Ishikawa (cell line): Measurements from ENCODE around the gene BIRC6.

ENCODE experiments used
- CEBPB ChIP-seq: IDR thresholded peaks from 2 replicates; pipeline ENCODE4 v1.6.1; 2012
- EP300 ChIP-seq: IDR thresholded peaks from 2 replicates; pipeline ENCODE4 v1.6.1; 2012; ENCODE audit warnings: borderline replicate concordance
- TF ChIP-seq, protein P1 (sequence below): IDR thresholded peaks from 2 replicates; pipeline ENCODE4 v1.6.1; 2012; ENCODE audit warnings: low read depth, mild to moderate bottlenecking
- TF ChIP-seq, protein P2 (sequence below): IDR thresholded peaks from 2 replicates; pipeline ENCODE4 v1.6.1; 2012

DNA sequence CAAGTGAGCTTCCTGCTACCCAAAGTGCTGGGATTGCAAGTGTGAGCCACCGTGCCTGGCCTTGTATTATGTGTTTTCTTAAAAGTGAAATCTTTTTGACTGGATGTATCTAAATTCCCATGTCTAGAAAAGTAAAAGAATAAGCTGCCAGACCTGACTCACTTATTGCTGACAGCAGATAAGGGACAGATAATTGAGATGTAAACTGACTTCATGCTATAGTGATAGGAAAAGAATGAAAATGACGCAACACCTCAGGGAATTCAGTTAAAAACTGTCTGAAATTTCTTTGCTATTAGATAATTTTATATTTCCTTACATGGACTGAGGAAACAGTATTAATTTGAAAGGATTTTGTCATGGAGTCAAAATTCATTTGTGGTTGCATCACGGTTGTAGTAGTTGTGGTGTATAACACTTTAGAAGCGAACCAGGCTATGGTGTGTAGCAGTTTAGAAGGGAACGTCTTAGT, 290.4 kb downstream of the BIRC6 start:
- 0 out of 2 replicates have a peak, but pooled peaks have one; percentile 6 for TF ChIP-seq CEBPB
- TF ChIP-seq, protein P1, sequence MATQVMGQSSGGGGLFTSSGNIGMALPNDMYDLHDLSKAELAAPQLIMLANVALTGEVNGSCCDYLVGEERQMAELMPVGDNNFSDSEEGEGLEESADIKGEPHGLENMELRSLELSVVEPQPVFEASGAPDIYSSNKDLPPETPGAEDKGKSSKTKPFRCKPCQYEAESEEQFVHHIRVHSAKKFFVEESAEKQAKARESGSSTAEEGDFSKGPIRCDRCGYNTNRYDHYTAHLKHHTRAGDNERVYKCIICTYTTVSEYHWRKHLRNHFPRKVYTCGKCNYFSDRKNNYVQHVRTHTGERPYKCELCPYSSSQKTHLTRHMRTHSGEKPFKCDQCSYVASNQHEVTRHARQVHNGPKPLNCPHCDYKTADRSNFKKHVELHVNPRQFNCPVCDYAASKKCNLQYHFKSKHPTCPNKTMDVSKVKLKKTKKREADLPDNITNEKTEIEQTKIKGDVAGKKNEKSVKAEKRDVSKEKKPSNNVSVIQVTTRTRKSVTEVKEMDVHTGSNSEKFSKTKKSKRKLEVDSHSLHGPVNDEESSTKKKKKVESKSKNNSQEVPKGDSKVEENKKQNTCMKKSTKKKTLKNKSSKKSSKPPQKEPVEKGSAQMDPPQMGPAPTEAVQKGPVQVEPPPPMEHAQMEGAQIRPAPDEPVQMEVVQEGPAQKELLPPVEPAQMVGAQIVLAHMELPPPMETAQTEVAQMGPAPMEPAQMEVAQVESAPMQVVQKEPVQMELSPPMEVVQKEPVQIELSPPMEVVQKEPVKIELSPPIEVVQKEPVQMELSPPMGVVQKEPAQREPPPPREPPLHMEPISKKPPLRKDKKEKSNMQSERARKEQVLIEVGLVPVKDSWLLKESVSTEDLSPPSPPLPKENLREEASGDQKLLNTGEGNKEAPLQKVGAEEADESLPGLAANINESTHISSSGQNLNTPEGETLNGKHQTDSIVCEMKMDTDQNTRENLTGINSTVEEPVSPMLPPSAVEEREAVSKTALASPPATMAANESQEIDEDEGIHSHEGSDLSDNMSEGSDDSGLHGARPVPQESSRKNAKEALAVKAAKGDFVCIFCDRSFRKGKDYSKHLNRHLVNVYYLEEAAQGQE = no peak
- no peak for TF ChIP-seq EP300
- TF ChIP-seq, protein P2, sequence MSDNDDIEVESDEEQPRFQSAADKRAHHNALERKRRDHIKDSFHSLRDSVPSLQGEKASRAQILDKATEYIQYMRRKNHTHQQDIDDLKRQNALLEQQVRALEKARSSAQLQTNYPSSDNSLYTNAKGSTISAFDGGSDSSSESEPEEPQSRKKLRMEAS = no peak
